Panc1 (cell line): ENCODE measurements around the gene RBMS3.

Source experiments
- CTCF ChIP-seq: fragments of 450-650 bp; IDR thresholded peaks from 2 replicates; pipeline ENCODE4 v1.5.1; 2017; ENCODE audit warnings: mild to moderate bottlenecking
- TCF7L2 ChIP-seq: IDR thresholded peaks from 2 replicates; pipeline ENCODE4 v1.6.1; 2011; ENCODE audit warnings: mild to moderate bottlenecking, low read depth, low read length, inconsistent platforms

- TF ChIP-seq TCF7L2 (no peak), CTCF (no peak)
Observed at GRCh38 chr3:29829340-29829739, 548.5 kb downstream of the RBMS3 start.
